Muscle of back (tissue), 11 donors: ENCODE measurements around the gene CHN2. TPM values are rescaled to one million over a fixed set of nuclear protein-coding genes. Genes with fewer than 3 reads are reported as not detected.
A peak's percentile ranks its signal among the peaks of the same experiment; 100 is the strongest.

Experiments used
- DNase-seq, 3 donors: peaks; one replicate each; pipeline versions ENCODE4 v3.0.0 to v3.0.0-alpha.2; 2013
- polyA plus RNA-seq, 10 donors: library from polyadenylated mRNA; unstranded; fragments of 120-200 nt; gene quantifications; one replicate each; pipeline ENCODE4 v1.2.1, GENCODE V29; 2013; ENCODE audit not compliant: insufficient read length in 10 of 10

Gene CHN2
- polyA plus RNA-seq, 10 donors, result 7.6 to 14.6 (median 11.3) TPM

- DNase-seq, result peak in 1 of 3 donors; percentile 25
These were observed 165.0 kb downstream of the CHN2 start for GRCh38 chr7:29359482-29360093.

- peak in 2 of 3 donors; percentile 17 to 51 for DNase-seq
These were observed 166.4 kb downstream of the CHN2 start for GRCh38 chr7:29360633-29361625.

- DNase-seq, result no peak
These were observed 167.8 kb downstream of the CHN2 start for GRCh38 chr7:29362380-29362779.

GRCh38 chr7:29363636-29364425 is 169.3 kb downstream of the CHN2 start:
- DNase-seq, result no peak

- no peak for DNase-seq
These were observed 170.1 kb downstream of the CHN2 start for GRCh38 chr7:29364661-29365060.

GRCh38 chr7:29365423-29365822 is 170.8 kb downstream of the CHN2 start:
- no peak for DNase-seq

GRCh38 chr7:29367784-29368183 is 173.2 kb downstream of the CHN2 start:
- DNase-seq, result no peak

- DNase-seq, result no peak
These were observed 175.4 kb downstream of the CHN2 start for GRCh38 chr7:29369909-29370488.

- no peak for DNase-seq
These were observed 176.1 kb downstream of the CHN2 start for GRCh38 chr7:29370531-29371314.

GRCh38 chr7:29371472-29371871 is 176.9 kb downstream of the CHN2 start:
- no peak for DNase-seq

- peak; percentile 12 to 53 (median 37) for DNase-seq
These were observed 177.9 kb downstream of the CHN2 start for GRCh38 chr7:29372351-29373090.

GRCh38 chr7:29375641-29376562 is 181.3 kb downstream of the CHN2 start:
- peak in 1 of 3 donors; percentile 20 for DNase-seq

GRCh38 chr7:29377718-29378117 is 183.1 kb downstream of the CHN2 start:
- no peak for DNase-seq

- no peak for DNase-seq
These were observed 185.0 kb downstream of the CHN2 start for GRCh38 chr7:29379551-29379950.

GRCh38 chr7:29381206-29382094 is 186.9 kb downstream of the CHN2 start:
- no peak for DNase-seq

- no peak for DNase-seq
These were observed 189.7 kb downstream of the CHN2 start for GRCh38 chr7:29384277-29384676.

- DNase-seq, result no peak
These were observed 190.7 kb downstream of the CHN2 start for GRCh38 chr7:29385214-29385814.
